MM.1S (cell line): Measurements from ENCODE around the gene TSPAN7.

Experiments used
- DNase-seq: peaks from one replicate; pipeline ENCODE4 v3.0.0-alpha.2; 2015
- H2AFZ ChIP-seq: fragments of 300-600 bp; sonication (generic); 2 replicates; pipeline ENCODE4 v1.6.0; 2016; ENCODE audit warnings: antibody characterized with exemption, low read length
- H3F3A ChIP-seq: fragments of 300-600 bp; sonication (generic); 2 replicates; pipeline ENCODE4 v1.6.1; 2016; ENCODE audit warnings: mild to moderate bottlenecking, antibody characterized with exemption, low read length, moderate library complexity, mixed read lengths; ENCODE audit not compliant: insufficient read depth
- H3K27ac ChIP-seq: fragments of 300-600 bp; sonication (generic); 2 replicates; pipeline ENCODE4 v1.5.1; 2016; ENCODE audit warnings: mild to moderate bottlenecking, low read length
- H3K27me3 ChIP-seq: fragments of 300-600 bp; sonication (generic); replicated peaks from 2 replicates; pipeline ENCODE4 v1.6.0; 2016; ENCODE audit warnings: low read length; ENCODE audit not compliant: insufficient read depth
- H3K36me3 ChIP-seq: fragments of 300-600 bp; sonication (generic); replicated peaks from 2 replicates; pipeline ENCODE4 v1.6.1; 2016; ENCODE audit warnings: mild to moderate bottlenecking, low read length, mixed read lengths; ENCODE audit not compliant: insufficient read depth
- H3K4me1 ChIP-seq: fragments of 300-600 bp; sonication (generic); 2 replicates; pipeline ENCODE4 v1.6.1; 2016; ENCODE audit warnings: low read length, mixed read lengths
- H3K4me2 ChIP-seq: fragments of 300-600 bp; sonication (generic); 2 replicates; pipeline ENCODE4 v1.6.0; 2016; ENCODE audit warnings: low read depth, low read length
- H3K4me3 ChIP-seq: fragments of 300-600 bp; sonication (generic); 2 replicates; pipeline ENCODE4 v1.5.1; 2016; ENCODE audit warnings: low read length, mixed read lengths
- H3K79me2 ChIP-seq: fragments of 300-600 bp; sonication (generic); 2 replicates; pipeline ENCODE4 v1.6.1; 2016; ENCODE audit warnings: mixed run types, low read length, mixed read lengths
- H3K9ac ChIP-seq: fragments of 300-600 bp; sonication (generic); 2 replicates; pipeline ENCODE4 v1.6.1; 2016; ENCODE audit warnings: low read length, mixed read lengths
- H3K9me2 ChIP-seq: fragments of 300-600 bp; sonication (generic); replicated peaks from 2 replicates; pipeline ENCODE4 v1.6.1; 2016; ENCODE audit warnings: mild to moderate bottlenecking, low read length, mixed read lengths; ENCODE audit not compliant: insufficient read depth
- H3K9me3 ChIP-seq: fragments of 300-600 bp; sonication (generic); replicated peaks from 2 replicates; pipeline ENCODE4 v1.6.1; 2016; ENCODE audit warnings: mild to moderate bottlenecking, low read length, mixed read lengths; ENCODE audit not compliant: insufficient read depth
- H4K20me1 ChIP-seq: fragments of 300-600 bp; sonication (generic); 2 replicates; pipeline ENCODE4 v1.6.1; 2016; ENCODE audit warnings: mild to moderate bottlenecking, low read length, moderate library complexity, mixed read lengths; ENCODE audit not compliant: insufficient read depth
- EZH2 ChIP-seq: fragments of 300-600 bp; sonication (generic); optimal IDR thresholded peaks from 2 replicates; pipeline ENCODE3; 2017; ENCODE audit warnings: low read depth, mild to moderate bottlenecking, antibody characterized with exemption, low read length, mixed read lengths
- EZH2phosphoT487 ChIP-seq: fragments of 300-600 bp; sonication (generic); IDR thresholded peaks from 2 replicates; pipeline ENCODE4 v1.6.1; 2018; ENCODE audit warnings: antibody characterized with exemption, low read length
- TF ChIP-seq, protein P1 (sequence below): fragments of 300-600 bp; sonication (generic); IDR thresholded peaks from 2 replicates; pipeline ENCODE4 v1.5.1; 2016; ENCODE audit warnings: antibody characterized with exemption, low read length, mixed read lengths

TSPAN7 gene

DNA sequence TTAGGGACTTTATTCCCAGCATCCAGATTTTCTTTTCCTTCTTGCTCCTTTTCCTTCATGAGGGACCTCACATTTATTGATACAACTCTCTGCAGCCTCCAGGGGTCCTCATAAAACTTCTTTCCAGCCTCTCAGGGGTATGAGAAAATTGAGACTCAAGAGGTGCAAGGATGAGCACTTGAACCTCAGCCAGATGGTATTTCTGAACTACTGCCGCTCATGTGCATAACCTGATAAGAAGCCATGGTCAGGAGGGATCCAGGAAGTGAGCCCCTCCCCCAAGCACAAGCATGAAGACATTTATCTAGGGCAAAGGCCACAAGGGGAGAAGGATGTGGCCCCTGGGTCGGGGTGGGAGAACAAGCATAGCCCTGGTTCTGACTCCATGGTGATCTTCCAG, 73.3 kb downstream of the TSPAN7 start:
- TF ChIP-seq EZH2phosphoT487: no peak

GRCh38 chrX:38636949-38637819, 75.8 kb downstream of the TSPAN7 start:
- no peaks in the 10 kb centered on the region for H3K27me3 ChIP-seq
- H3K79me2 ChIP-seq: no peaks in the 10 kb centered on the region
- H3K36me3 ChIP-seq: no peaks in the 10 kb centered on the region
- no peaks in the 10 kb centered on the region for H3K9me2 ChIP-seq
- H3K27ac ChIP-seq: no peak overlapping the region
- H3K9ac ChIP-seq: no peak overlapping the region
- H3F3A ChIP-seq: no peaks in the 10 kb centered on the region
- peaks cover 5% of the 10 kb centered on the region; the same call in 1 of the 2 replicates for H3K4me1 ChIP-seq
- H4K20me1 ChIP-seq: no peaks in the 10 kb centered on the region
- no peak overlapping the region for H3K4me3 ChIP-seq
- H3K4me2 ChIP-seq: no peak overlapping the region
- no peak for DNase-seq
- H2AFZ ChIP-seq: no peak overlapping the region
- TF ChIP-seq EZH2phosphoT487 (no peak), EZH2 (no peak)
- TF ChIP-seq, protein P1, sequence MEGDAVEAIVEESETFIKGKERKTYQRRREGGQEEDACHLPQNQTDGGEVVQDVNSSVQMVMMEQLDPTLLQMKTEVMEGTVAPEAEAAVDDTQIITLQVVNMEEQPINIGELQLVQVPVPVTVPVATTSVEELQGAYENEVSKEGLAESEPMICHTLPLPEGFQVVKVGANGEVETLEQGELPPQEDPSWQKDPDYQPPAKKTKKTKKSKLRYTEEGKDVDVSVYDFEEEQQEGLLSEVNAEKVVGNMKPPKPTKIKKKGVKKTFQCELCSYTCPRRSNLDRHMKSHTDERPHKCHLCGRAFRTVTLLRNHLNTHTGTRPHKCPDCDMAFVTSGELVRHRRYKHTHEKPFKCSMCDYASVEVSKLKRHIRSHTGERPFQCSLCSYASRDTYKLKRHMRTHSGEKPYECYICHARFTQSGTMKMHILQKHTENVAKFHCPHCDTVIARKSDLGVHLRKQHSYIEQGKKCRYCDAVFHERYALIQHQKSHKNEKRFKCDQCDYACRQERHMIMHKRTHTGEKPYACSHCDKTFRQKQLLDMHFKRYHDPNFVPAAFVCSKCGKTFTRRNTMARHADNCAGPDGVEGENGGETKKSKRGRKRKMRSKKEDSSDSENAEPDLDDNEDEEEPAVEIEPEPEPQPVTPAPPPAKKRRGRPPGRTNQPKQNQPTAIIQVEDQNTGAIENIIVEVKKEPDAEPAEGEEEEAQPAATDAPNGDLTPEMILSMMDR: no peak
- no peaks in the 10 kb centered on the region for H3K9me3 ChIP-seq

More for the DNA sequence above, 73.3 kb downstream of the TSPAN7 start:
- Histone ChIP-seq H3K79me2 (no peaks in the 10 kb centered on the region), H3K27ac (no peak overlapping the region), H3K36me3 (no peaks in the 10 kb centered on the region), H3K9ac (no peak overlapping the region), H3K9me2 (no peaks in the 10 kb centered on the region), H3K4me2 (no peak overlapping the region), H4K20me1 (no peaks in the 10 kb centered on the region), H3K4me3 (no peak overlapping the region), H3F3A (no peaks in the 10 kb centered on the region), H2AFZ (no peak overlapping the region), H3K4me1 (no peaks in the 10 kb centered on the region), H3K27me3 (no peaks in the 10 kb centered on the region), H3K9me3 (no peaks in the 10 kb centered on the region)
- DNase-seq: no peak

DNA sequence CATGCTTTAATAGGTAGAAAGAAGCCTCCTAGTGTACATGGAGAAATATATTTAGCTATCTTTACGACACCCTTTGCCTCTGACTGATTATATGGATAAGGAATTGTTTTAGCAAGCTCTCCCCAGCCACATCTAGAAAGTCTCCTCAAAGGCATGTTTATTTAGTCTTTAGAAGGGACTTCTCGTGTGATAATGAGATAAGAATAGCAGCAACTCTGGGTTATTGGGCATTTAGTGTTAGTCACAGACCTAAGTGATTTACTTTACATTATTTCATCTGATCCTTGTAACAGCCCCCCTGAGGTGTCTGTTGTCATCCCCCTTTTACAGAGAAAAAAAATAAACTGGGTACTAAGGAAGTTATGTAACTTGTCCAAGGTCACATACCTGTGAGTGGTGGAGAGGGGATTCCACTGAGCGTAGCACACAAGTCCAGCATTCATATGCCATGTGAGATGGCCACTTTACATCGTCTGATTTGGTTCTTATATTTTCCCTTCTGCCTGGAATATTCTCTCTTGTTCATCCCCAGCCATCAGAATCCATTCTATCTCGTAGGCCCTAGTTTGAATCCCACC, 77.7 kb downstream of the TSPAN7 start:
- H3K4me3 ChIP-seq: no peak overlapping the region
- no peak overlapping the region for H3K4me2 ChIP-seq
- H3K79me2 ChIP-seq: no peaks in the 10 kb centered on the region
- no peaks in the 10 kb centered on the region for H3K36me3 ChIP-seq
- no peaks in the 10 kb centered on the region for H3K9me3 ChIP-seq
- H3K9ac ChIP-seq: no peak overlapping the region
- H3F3A ChIP-seq: no peaks in the 10 kb centered on the region
- TF ChIP-seq EZH2phosphoT487: no peak
- no peak for TF ChIP-seq EZH2
- no peaks in the 10 kb centered on the region for H3K27me3 ChIP-seq
- H3K27ac ChIP-seq: no peak overlapping the region
- H3K4me1 ChIP-seq: peaks cover 20% of the 10 kb centered on the region
- no peaks in the 10 kb centered on the region for H4K20me1 ChIP-seq
- no peak overlapping the region for H2AFZ ChIP-seq
- H3K9me2 ChIP-seq: no peaks in the 10 kb centered on the region
- DNase-seq: no peak

DNA sequence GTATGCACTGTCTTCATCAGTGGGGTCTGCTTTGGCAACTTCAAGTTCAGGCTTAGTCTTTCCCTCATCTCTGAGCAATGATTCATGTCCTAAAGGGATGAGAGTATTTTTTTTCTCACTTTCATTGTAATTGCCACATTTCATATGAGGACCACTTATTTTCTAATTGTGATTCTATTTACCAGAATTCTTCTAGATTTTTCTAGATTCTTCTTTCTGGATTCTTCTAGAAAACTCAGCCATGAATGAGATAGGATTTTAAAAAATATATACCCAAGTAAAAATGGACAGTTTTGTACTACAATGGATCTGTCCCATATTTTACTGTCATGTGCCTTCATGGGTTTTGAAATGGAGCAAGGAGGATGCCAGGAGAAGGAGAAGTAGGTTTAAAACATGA, 78.4 kb downstream of the TSPAN7 start:
- no peak overlapping the region for H3K4me3 ChIP-seq
- no peaks in the 10 kb centered on the region for H3K36me3 ChIP-seq
- no peaks in the 10 kb centered on the region for H3K9me3 ChIP-seq
- DNase-seq: no peak
- H3K79me2 ChIP-seq: no peaks in the 10 kb centered on the region
- no peak overlapping the region for H3K9ac ChIP-seq
- H3F3A ChIP-seq: no peaks in the 10 kb centered on the region
- H3K4me1 ChIP-seq: peaks cover 26% of the 10 kb centered on the region
- no peaks in the 10 kb centered on the region for H4K20me1 ChIP-seq
- H3K4me2 ChIP-seq: no peak overlapping the region
- no peaks in the 10 kb centered on the region for H3K9me2 ChIP-seq
- H2AFZ ChIP-seq: no peak overlapping the region
- TF ChIP-seq EZH2phosphoT487: no peak
- no peak for TF ChIP-seq EZH2
- TF ChIP-seq, protein P1: no peak
- H3K27me3 ChIP-seq: no peaks in the 10 kb centered on the region
- no peak overlapping the region for H3K27ac ChIP-seq
